ENCODE data around the gene KCNK4.
A peak's percentile ranks its signal among the peaks of the same experiment; 100 is the strongest.

The KCNK4 gene

GRCh38 chr11:64341851-64342791, 51.0 kb downstream of the KCNK4 start:
- CTCF ChIA-PET: interaction anchor here (0.9 to 7.5 kb wide), 8 partner anchors 10 to 116 kb away, joined by 3 to 81 read pairs (median 10); partner anchors contain the start of genes NUDT22, PRDX5, TRMT112 and TRPT1

GRCh38 chr11:64342869-64343745, 52.0 kb downstream of the KCNK4 start:
- TF ChIP-seq, protein P1, sequence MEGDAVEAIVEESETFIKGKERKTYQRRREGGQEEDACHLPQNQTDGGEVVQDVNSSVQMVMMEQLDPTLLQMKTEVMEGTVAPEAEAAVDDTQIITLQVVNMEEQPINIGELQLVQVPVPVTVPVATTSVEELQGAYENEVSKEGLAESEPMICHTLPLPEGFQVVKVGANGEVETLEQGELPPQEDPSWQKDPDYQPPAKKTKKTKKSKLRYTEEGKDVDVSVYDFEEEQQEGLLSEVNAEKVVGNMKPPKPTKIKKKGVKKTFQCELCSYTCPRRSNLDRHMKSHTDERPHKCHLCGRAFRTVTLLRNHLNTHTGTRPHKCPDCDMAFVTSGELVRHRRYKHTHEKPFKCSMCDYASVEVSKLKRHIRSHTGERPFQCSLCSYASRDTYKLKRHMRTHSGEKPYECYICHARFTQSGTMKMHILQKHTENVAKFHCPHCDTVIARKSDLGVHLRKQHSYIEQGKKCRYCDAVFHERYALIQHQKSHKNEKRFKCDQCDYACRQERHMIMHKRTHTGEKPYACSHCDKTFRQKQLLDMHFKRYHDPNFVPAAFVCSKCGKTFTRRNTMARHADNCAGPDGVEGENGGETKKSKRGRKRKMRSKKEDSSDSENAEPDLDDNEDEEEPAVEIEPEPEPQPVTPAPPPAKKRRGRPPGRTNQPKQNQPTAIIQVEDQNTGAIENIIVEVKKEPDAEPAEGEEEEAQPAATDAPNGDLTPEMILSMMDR (IDR thresholded peaks at IDR 0.05; ENCODE audit: control extremely low read depth, extremely low read depth, low read depth, missing control alignments): no peak
- CTCF ChIA-PET: interaction anchor here (0.9 to 7.5 kb wide), 6 partner anchors 11 to 117 kb away, joined by 3 to 81 read pairs (median 12); partner anchors contain the start of genes NUDT22, PRDX5, TRMT112 and TRPT1
- no peak for DNase-seq (ENCODE audit: extremely low spot score)
- POLR2A ChIA-PET: interaction anchor here (0.5 to 1.5 kb wide), 3 partner anchors 10 to 1671 kb away, joined by 3 to 6 read pairs (median 5); partner anchors contain the start of gene LBHD1

More at GRCh38 chr11:64341851-64342791, 51.0 kb downstream of the KCNK4 start:
- TF ChIP-seq, protein P1 (IDR thresholded peaks at IDR 0.05; ENCODE audit: control extremely low read depth, extremely low read depth, low read depth, missing control alignments): peak; percentile 28
- POLR2A ChIA-PET: interaction anchor here (0.5 to 1.5 kb wide), 3 partner anchors 11 to 1670 kb away, joined by 3 to 6 read pairs (median 5); partner anchors contain the start of gene LBHD1
- peak; percentile 95 for DNase-seq (ENCODE audit: extremely low spot score)

DNA sequence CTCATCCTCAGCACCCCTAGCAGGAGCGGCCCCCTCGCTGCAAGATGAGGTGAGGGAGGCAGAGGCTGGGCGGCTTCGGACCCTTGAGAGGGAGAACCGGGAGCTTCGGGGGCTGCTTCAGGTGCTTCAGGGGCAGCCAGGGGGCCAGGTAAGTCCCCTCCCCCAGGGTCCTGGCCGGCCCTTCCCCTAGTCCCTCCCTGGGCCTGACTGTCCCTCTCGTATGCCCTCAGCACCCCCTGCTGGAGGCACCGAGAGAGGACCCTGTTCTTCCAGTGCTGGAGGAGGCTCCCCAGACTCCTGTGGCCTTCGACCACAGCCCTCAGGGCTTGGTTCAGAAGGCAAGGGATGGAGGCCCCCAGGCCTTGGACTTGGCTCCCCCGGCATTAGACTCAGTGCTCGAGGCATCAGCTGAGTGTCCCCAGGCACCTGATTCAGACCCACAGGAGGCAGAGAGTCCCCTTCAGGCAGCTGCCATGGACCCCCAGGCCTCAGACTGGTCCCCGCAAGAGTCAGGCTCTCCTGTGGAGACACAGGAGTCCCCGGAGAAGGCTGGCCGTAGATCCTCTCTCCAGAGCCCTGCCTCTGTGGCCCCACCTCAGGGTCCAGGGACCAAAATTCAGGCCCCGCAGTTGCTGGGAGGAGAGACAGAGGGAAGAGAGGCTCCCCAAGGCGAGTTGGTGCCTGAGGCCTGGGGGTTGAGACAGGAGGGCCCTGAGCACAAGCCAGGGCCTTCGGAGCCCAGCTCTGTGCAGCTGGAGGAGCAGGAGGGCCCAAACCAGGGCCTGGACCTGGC, 52.9 kb downstream of the KCNK4 start:
- TF ChIP-seq, protein P1 (IDR thresholded peaks at IDR 0.05; ENCODE audit: control extremely low read depth, extremely low read depth, low read depth, missing control alignments): peak; percentile 27
- ChIA-PET CTCF (interaction anchor here (4.8 to 7.5 kb wide), 2 partner anchors 11 kb away, joined by 50 to 81 read pairs; no protein-coding TSS in a partner anchor), POLR2A (no interaction called here)
- no peak for DNase-seq (ENCODE audit: extremely low spot score)

- no peak for DNase-seq (ENCODE audit: extremely low spot score)
- CTCF ChIA-PET: interaction anchor here (1.4 to 7.5 kb wide), 3 partner anchors 10 to 27 kb away, joined by 3 to 81 read pairs (median 7); partner anchors contain the start of genes PRDX5 and TRMT112
- POLR2A ChIA-PET: interaction anchor here (0.7 kb wide), 1 partner anchor 64 kb away, joined by 4 read pairs; no protein-coding TSS in a partner anchor
- TF ChIP-seq, protein P1 (IDR thresholded peaks at IDR 0.05; ENCODE audit: control extremely low read depth, extremely low read depth, low read depth, missing control alignments): no peak
Observed at GRCh38 chr11:64344787-64345186, 53.7 kb downstream of the KCNK4 start.

DNA sequence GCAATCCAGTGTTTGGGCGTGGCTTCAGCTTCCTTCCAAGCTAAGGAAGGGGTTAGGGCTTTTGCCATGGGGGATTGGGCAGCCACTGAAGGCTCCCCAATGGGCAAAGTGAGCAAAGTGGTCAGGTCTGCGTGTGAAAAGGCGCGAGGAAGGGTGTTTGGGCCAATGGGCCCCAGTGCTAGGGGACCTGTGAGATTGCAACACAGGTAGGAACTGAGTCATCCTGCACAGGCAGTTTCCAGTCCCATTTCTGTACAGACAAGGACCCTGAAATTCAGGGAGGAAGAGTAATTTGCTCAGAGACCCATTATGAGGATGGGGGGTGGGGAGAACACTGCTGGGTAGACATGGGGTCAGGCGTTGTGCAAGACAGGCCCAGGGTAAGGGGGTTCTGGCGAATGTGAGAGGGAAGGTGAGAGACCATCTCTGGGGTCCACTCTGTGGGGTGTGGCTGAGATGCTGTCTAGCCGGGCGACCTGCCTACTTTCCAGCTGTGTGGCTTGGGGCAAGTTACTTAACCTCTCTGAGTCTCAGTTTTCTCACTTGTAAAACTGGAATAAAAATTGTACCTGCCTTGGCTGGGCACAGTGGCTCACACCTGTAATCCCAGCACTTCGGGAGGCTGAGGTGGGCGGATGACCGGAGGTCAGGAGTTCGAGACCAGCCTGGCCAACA, 56.2 kb downstream of the KCNK4 start:
- ChIA-PET POLR2A (no interaction called here), CTCF (interaction anchor here (2.5 kb wide), 1 partner anchor 30 kb away, joined by 7 read pairs; the partner anchor contains the start of genes PRDX5 and TRMT112)
- TF ChIP-seq, protein P1 (IDR thresholded peaks at IDR 0.05; ENCODE audit: control extremely low read depth, extremely low read depth, low read depth, missing control alignments): no peak
- DNase-seq (ENCODE audit: extremely low spot score): no peak

Measured in GM10248 (cell line).